Activated naive CD4-positive, alpha-beta T cell treated with anti-CD3 and anti-CD28 coated beads, Interleukin-2, amount 50 U/mL, for 72 hours (primary cell): ENCODE data around the gene PATJ. TPM values are rescaled to one million over a fixed set of nuclear protein-coding genes. Genes with fewer than 3 reads are reported as not detected.
"Not testable (repeated sequence)": the region's sequence is repeated elsewhere in the genome, so short reads cannot be mapped to it uniquely, and the experiment has no call there.

Source experiments
- ATAC-seq, 2 donors: fragments of 150-1000 bp; cut with Tn5 transposase; 2 replicates each; pipeline ENCODE4 v1.10.0; 2021; ENCODE audit warnings: mild to moderate bottlenecking in 2 of 2, moderate library complexity in 2 of 2
- DNase-seq, 2 donors: peaks; one replicate each; pipeline ENCODE4 v3.0.0; 2021 to 2022; ENCODE audit warnings: low spot score in 2 of 2
- H3K27ac Mint-ChIP-seq, 2 donors: one replicate each; pipeline ENCODE4 v1.8.0; 2022; ENCODE audit warnings: mild to moderate bottlenecking in 2 of 2, mixed read lengths in 2 of 2
- H3K36me3 Mint-ChIP-seq, 2 donors: one replicate each; pipeline ENCODE4 v1.8.0; 2022; ENCODE audit warnings: mixed read lengths in 2 of 2
- H3K9me3 Mint-ChIP-seq, 2 donors: one replicate each; pipeline ENCODE4 v1.8.0; 2022; ENCODE audit warnings: mixed read lengths in 2 of 2
- total RNA-seq, 2 donors: library from RNA; stranded (reverse); gene quantifications; one replicate each; pipeline ENCODE4 v1.2.3, GENCODE V29; 2022

The PATJ gene
- total RNA-seq, 2 donors from 2014 or later = 21.5 to 24.7 TPM

- no peak overlapping the region for H3K27ac Mint-ChIP-seq
These were observed 101.7 kb downstream of the PATJ start for GRCh38 chr1:61844006-61844405.

GRCh38 chr1:61844664-61845063, 102.4 kb downstream of the PATJ start:
- not testable (repeated sequence) for DNase-seq, ATAC-seq, H3K27ac Mint-ChIP-seq, H3K9me3 Mint-ChIP-seq, H3K36me3 Mint-ChIP-seq

More at GRCh38 chr1:61844006-61844405, 101.7 kb downstream of the PATJ start:
- Mint-ChIP-seq H3K9me3 (no peaks in the 10 kb centered on the region), H3K36me3 (no peaks in the 10 kb centered on the region)
- ATAC-seq (no peak), DNase-seq (no peak)

- no peaks in the 10 kb centered on the region for H3K9me3 Mint-ChIP-seq
- DNase-seq = no peak
- ATAC-seq = no peak
- H3K27ac Mint-ChIP-seq = no peak overlapping the region
- no peaks in the 10 kb centered on the region for H3K36me3 Mint-ChIP-seq
These were observed 109.0 kb downstream of the PATJ start for GRCh38 chr1:61851235-61851634.

- no peak for DNase-seq
- Mint-ChIP-seq H3K36me3 (no peaks in the 10 kb centered on the region), H3K27ac (no peak overlapping the region), H3K9me3 (no peaks in the 10 kb centered on the region)
- ATAC-seq = peak; percentile 34 to 50
These were observed 109.8 kb downstream of the PATJ start for GRCh38 chr1:61851849-61852669.

- no peak overlapping the region for H3K27ac Mint-ChIP-seq
- no peak for ATAC-seq
- no peaks in the 10 kb centered on the region for H3K9me3 Mint-ChIP-seq
- DNase-seq = no peak
- H3K36me3 Mint-ChIP-seq = no peaks in the 10 kb centered on the region
These were observed 110.4 kb downstream of the PATJ start for GRCh38 chr1:61852670-61853015.

- no peak for DNase-seq
- ATAC-seq = no peak
- H3K9me3 Mint-ChIP-seq = no peaks in the 10 kb centered on the region
- peaks cover 0 to 7% of the 10 kb centered on the region in 2 donors for H3K36me3 Mint-ChIP-seq
- H3K27ac Mint-ChIP-seq = no peak overlapping the region
These were observed 111.3 kb downstream of the PATJ start for GRCh38 chr1:61853583-61853982.

GRCh38 chr1:61864489-61864888, 122.2 kb downstream of the PATJ start:
- no peaks in the 10 kb centered on the region for H3K9me3 Mint-ChIP-seq
- no peak for ATAC-seq
- H3K36me3 Mint-ChIP-seq = peaks cover 8 to 12% of the 10 kb centered on the region in 2 donors
- DNase-seq = no peak
- H3K27ac Mint-ChIP-seq = no peak overlapping the region

- no peak for DNase-seq
- Mint-ChIP-seq H3K9me3 (no peaks in the 10 kb centered on the region), H3K27ac (no peak overlapping the region), H3K36me3 (peaks cover 8 to 16% of the 10 kb centered on the region in 2 donors)
- no peak for ATAC-seq
These were observed 123.5 kb downstream of the PATJ start for GRCh38 chr1:61865646-61866220.

- no peak for DNase-seq
- Mint-ChIP-seq H3K27ac (no peak overlapping the region), H3K36me3 (peaks cover 11 to 13% of the 10 kb centered on the region in 2 donors), H3K9me3 (no peaks in the 10 kb centered on the region)
- ATAC-seq = no peak
These were observed 127.4 kb downstream of the PATJ start for GRCh38 chr1:61869691-61870109.

GRCh38 chr1:61872206-61872605, 129.9 kb downstream of the PATJ start:
- DNase-seq (no peak), ATAC-seq (no peak)
- Mint-ChIP-seq H3K36me3 (peaks cover 4 to 14% of the 10 kb centered on the region in 2 donors), H3K9me3 (no peaks in the 10 kb centered on the region), H3K27ac (no peak overlapping the region)

GRCh38 chr1:61873581-61873980, 131.3 kb downstream of the PATJ start:
- no peak for DNase-seq
- Mint-ChIP-seq H3K36me3 (peaks cover 4 to 17% of the 10 kb centered on the region in 2 donors), H3K27ac (no peak overlapping the region), H3K9me3 (no peaks in the 10 kb centered on the region)
- no peak for ATAC-seq

GRCh38 chr1:61873994-61874393, 131.7 kb downstream of the PATJ start:
- Mint-ChIP-seq H3K36me3 (peaks cover 4 to 17% of the 10 kb centered on the region in 2 donors), H3K9me3 (no peaks in the 10 kb centered on the region), H3K27ac (no peak overlapping the region)
- no peak for DNase-seq
- no peak for ATAC-seq

- DNase-seq = no peak
- Mint-ChIP-seq H3K9me3 (no peaks in the 10 kb centered on the region), H3K36me3 (peaks cover 0 to 21% of the 10 kb centered on the region in 2 donors), H3K27ac (no peak overlapping the region)
- ATAC-seq = no peak
These were observed 132.9 kb downstream of the PATJ start for GRCh38 chr1:61875198-61875597.

- H3K27ac Mint-ChIP-seq, H3K9me3 Mint-ChIP-seq, DNase-seq, ATAC-seq: not testable (repeated sequence)
- peaks cover 8 to 27% of the 10 kb centered on the region in 2 donors for H3K36me3 Mint-ChIP-seq
These were observed 137.7 kb downstream of the PATJ start for GRCh38 chr1:61879887-61880474.

GRCh38 chr1:61887076-61887867, 145.0 kb downstream of the PATJ start:
- H3K9me3 Mint-ChIP-seq = peaks cover 5 to 6% of the 10 kb centered on the region in 2 donors
- ATAC-seq = no peak
- H3K27ac Mint-ChIP-seq = no peak overlapping the region
- peaks cover 10 to 20% of the 10 kb centered on the region in 2 donors for H3K36me3 Mint-ChIP-seq
- DNase-seq = no peak

GRCh38 chr1:61887931-61888564, 145.8 kb downstream of the PATJ start:
- Mint-ChIP-seq H3K9me3 (peaks cover 5 to 6% of the 10 kb centered on the region in 2 donors), H3K36me3 (peaks cover 10 to 20% of the 10 kb centered on the region in 2 donors), H3K27ac (no peak overlapping the region)
- ATAC-seq = no peak
- no peak for DNase-seq
